Activated CD8-positive, alpha-beta memory T cell treated with anti-CD3 and anti-CD28 coated beads for 24 hours (primary cell): ENCODE data around the gene CTNNA2.

Experiments used
- DNase-seq: peaks from one replicate; pipeline ENCODE4 v3.0.0-alpha.2; 2020

CTNNA2 gene

GRCh38 chr2:80670763-80671162, 1157.9 kb downstream of the CTNNA2 start:
- DNase-seq = no peak

- DNase-seq = no peak
These were observed 1174.7 kb downstream of the CTNNA2 start for GRCh38 chr2:80687524-80687923.

- no peak for DNase-seq
These were observed 1176.3 kb downstream of the CTNNA2 start for GRCh38 chr2:80689106-80689505.
